ENCODE results near the gene THOC6.
"Not testable (repeated sequence)": the region's sequence is repeated elsewhere in the genome, so short reads cannot be mapped to it uniquely, and the experiment has no call there.

DNA sequence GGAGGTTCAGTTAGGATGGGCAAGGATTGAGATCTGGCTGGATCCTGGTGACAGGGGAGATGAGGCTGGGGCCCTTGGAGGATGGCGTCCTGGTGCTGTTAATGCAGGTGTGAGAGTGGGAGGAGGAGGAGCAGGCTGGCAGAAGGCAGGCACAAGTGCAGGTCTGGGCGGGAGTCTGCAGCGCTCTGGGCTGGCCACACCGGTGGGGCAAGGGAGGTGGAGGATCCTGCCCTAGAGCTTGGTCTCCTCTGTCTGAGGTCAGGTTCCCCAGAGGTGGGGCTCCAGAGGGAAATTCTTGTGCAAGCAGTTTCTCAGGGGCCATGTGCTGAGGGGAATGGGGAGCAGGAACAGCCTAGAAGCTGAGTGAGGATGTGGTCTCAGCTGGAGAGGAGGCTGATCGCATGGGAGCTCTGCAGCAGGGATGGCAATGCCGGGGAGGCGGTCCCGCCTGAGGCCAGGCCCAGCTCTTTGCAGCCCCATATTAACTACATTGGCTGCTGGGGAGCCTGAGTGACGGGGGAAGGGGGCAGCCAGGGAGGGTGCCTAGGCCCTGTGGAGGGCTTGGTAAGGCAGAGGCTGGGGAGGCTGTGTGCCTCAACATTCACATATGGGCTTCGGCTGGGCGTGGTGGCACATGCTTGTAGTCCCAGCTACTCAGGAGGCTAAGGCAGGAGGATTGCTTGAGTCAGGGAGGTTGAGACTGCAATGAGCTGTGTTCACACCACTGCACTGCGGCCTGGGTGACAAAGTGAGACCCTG is 28.9 kb downstream of the THOC6 start:
- TF ChIP-seq, protein P1, sequence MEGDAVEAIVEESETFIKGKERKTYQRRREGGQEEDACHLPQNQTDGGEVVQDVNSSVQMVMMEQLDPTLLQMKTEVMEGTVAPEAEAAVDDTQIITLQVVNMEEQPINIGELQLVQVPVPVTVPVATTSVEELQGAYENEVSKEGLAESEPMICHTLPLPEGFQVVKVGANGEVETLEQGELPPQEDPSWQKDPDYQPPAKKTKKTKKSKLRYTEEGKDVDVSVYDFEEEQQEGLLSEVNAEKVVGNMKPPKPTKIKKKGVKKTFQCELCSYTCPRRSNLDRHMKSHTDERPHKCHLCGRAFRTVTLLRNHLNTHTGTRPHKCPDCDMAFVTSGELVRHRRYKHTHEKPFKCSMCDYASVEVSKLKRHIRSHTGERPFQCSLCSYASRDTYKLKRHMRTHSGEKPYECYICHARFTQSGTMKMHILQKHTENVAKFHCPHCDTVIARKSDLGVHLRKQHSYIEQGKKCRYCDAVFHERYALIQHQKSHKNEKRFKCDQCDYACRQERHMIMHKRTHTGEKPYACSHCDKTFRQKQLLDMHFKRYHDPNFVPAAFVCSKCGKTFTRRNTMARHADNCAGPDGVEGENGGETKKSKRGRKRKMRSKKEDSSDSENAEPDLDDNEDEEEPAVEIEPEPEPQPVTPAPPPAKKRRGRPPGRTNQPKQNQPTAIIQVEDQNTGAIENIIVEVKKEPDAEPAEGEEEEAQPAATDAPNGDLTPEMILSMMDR (IDR thresholded peaks at IDR 0.05; ENCODE audit: low read length): not testable (repeated sequence)
- TF ChIP-seq EZH2 (IDR thresholded peaks at IDR 0.05; ENCODE audit: borderline replicate concordance, low read length): not testable (repeated sequence)

Data from OCI-LY1 (cell line).